GM12878 (cell line): ENCODE results near the gene TP53I11. TPM values are rescaled to one million over a fixed set of nuclear protein-coding genes. Genes with fewer than 3 reads are reported as not detected.

Source experiments
- ATAC-seq: fragments of 200-7000 bp; cut with Tn5 transposase; 3 replicates; pipeline ENCODE4 v1.9.1; 2020; ENCODE audit warnings: mild to moderate bottlenecking, moderate library complexity
- BruUV-seq: library from RNA; stranded (reverse); fragments of 400-500 nt; replicated peaks from 2 replicates; lab custom pipeline; 2021; lab: Mats Ljungman, UMichigan
- CTCF ChIA-PET: fragments of 300-600 bp; sonication (Branson Sonifier 250); formaldehyde crosslinking; extraction: SDS; loops from one replicate; lab custom pipeline; 2021; ENCODE audit warnings: inconsistent platforms; lab: Yijun Ruan, JAX
- POLR2A ChIA-PET: fragments of 350-600 bp; formaldehyde crosslinking; extraction: SDS; loops from one replicate; lab custom pipeline; 2021; ENCODE audit warnings: inconsistent platforms; lab: Charles Lee
- RAD21 ChIA-PET: fragments of 300-600 bp; sonication (Branson Sonifier 250); formaldehyde crosslinking; loops from one replicate; lab custom pipeline; 2023; ENCODE audit warnings: antibody characterized with exemption; ENCODE audit not compliant: unreplicated experiment; lab: Charles Lee
- SMC1A ChIA-PET: fragments of 300-600 bp; sonication (Branson Sonifier 250); formaldehyde crosslinking; loops from one replicate; lab custom pipeline; 2023; ENCODE audit not compliant: unreplicated experiment, uncharacterized antibody; lab: Charles Lee
- DNase-seq: peaks from one replicate; pipeline ENCODE4 v3.0.0-alpha.2; 2011; ENCODE audit warnings: low read depth, low spot score
- FAIRE-seq: peaks from 3 replicates; lab custom pipeline; 2011; peaks lifted over from hg19 to GRCh38; lab: Jason Lieb, UNC
- H2AFZ ChIP-seq: 2 replicates; pipeline ENCODE4 v1.6.0; 2011; ENCODE audit warnings: low read depth, low read length, control low read depth; ENCODE audit not compliant: control insufficient read depth
- H3K27ac ChIP-seq: 2 replicates; pipeline ENCODE4 v1.5.1; 2011; ENCODE audit warnings: control low read depth; ENCODE audit not compliant: control insufficient read depth, insufficient read depth
- H3K27me3 ChIP-seq, 2 experiments: replicated peaks in 1 of 2; 2 replicates each; pipeline versions ENCODE4 v1.6.0 to v1.6.1; 2011; ENCODE audit warnings: low read length in 1 of 2; ENCODE audit not compliant: control insufficient read depth in 2 of 2, insufficient read depth in 2 of 2
- H3K36me3 ChIP-seq, 2 experiments: 2 replicates each; pipeline ENCODE4 v1.5.1; 2011; ENCODE audit warnings: low read length in 1 of 2; ENCODE audit not compliant: control insufficient read depth in 2 of 2, insufficient read depth in 2 of 2
- H3K4me1 ChIP-seq: 2 replicates; pipeline ENCODE4 v1.6.1; 2011; ENCODE audit warnings: mild to moderate bottlenecking, low read length, moderate library complexity, mixed read lengths; ENCODE audit not compliant: control insufficient read depth, insufficient read depth
- H3K4me2 ChIP-seq: 2 replicates; pipeline ENCODE4 v1.6.0; 2011; ENCODE audit warnings: control low read depth; ENCODE audit not compliant: control insufficient read depth, insufficient read depth
- H3K4me3 ChIP-seq: fragments of 200-600 bp; sonication (generic); 2 replicates; pipeline ENCODE4 v1.5.1; 2016
- H3K79me2 ChIP-seq: 2 replicates; pipeline ENCODE4 v1.6.0; 2011; ENCODE audit warnings: low read length; ENCODE audit not compliant: control insufficient read depth, insufficient read depth
- H3K9ac ChIP-seq: 2 replicates; pipeline ENCODE4 v1.8.0; 2011; ENCODE audit warnings: low read length, control low read depth, mixed read lengths; ENCODE audit not compliant: control insufficient read depth, insufficient read depth
- H3K9me3 ChIP-seq: replicated peaks from 3 replicates; pipeline ENCODE4 v1.5.1; 2011; ENCODE audit warnings: mild to moderate bottlenecking, low read length; ENCODE audit not compliant: control insufficient read depth, insufficient read depth
- H4K20me1 ChIP-seq: 2 replicates; pipeline ENCODE4 v1.6.0; 2011; ENCODE audit not compliant: control insufficient read depth, insufficient read depth
- SMAD1 ChIP-seq: fragments of 450-650 bp; IDR thresholded peaks from 2 replicates; pipeline ENCODE4 v1.6.1; 2018; ENCODE audit warnings: mild to moderate bottlenecking, low read depth; ENCODE audit not compliant: partially characterized antibody
- SMARCA5 ChIP-seq: fragments of 450-650 bp; IDR thresholded peaks from 2 replicates; pipeline ENCODE4 v1.6.1; 2017; ENCODE audit warnings: mild to moderate bottlenecking
- SPI1 ChIP-seq: IDR thresholded peaks from 2 replicates; pipeline ENCODE4 v1.6.1; 2011; ENCODE audit warnings: low read depth, mild to moderate bottlenecking, low read length, moderate library complexity, borderline replicate concordance; ENCODE audit not compliant: insufficient read depth
- ZNF622 ChIP-seq: fragments of 450-650 bp; IDR thresholded peaks from 2 replicates; pipeline ENCODE4 v1.6.1; 2017; ENCODE audit warnings: mild to moderate bottlenecking, inconsistent platforms
- WGBS: methylation state at CpG from one replicate; pipeline ENCODE4 v1.1.6; 2016; ENCODE audit warnings: low lambda C conversion rate; ENCODE audit not compliant: insufficient replicate concordance, insufficient coverage; ENCODE audit errors: missing lambda C conversion rate; 5-methylcytosine and 5-hydroxymethylcytosine counted together
- in situ Hi-C: fragments of 300-500 bp; cut with MboI; formaldehyde crosslinking; loops from 9 replicates; pipeline ENCODE4 v1.14.3; 2018; ENCODE audit warnings: mixed read lengths
- intact Hi-C: fragments of 100-400 bp; cut with micrococcal nuclease; formaldehyde crosslinking; loops from one replicate; pipeline ENCODE4 v1.14.2; 2022; ENCODE audit not compliant: unreplicated experiment
- polyA plus RNA-seq, 11 experiments: library from polyadenylated mRNA; depleted of rRNA in 4 of 11; unstranded in 6 of 11; stranded (reverse) in 5 of 11; fragments of >200 nt; fragmentation: Nextera tagmentation in 4 of 11; fragmentation: Illumina TruSeq in 1 of 11; extraction: Ambion mirVana in 4 of 11; extraction: Trizol in 1 of 11; gene quantifications; 1 replicate in 1 of 11; 2 replicates in 10 of 11; pipeline versions ENCODE4 v1.2.1 to v1.2.3, GENCODE V29; 2011 to 2016; ENCODE audit warnings: inconsistent platforms in 2 of 11, missing spikeins in 2 of 11, low read depth in 1 of 11
- total RNA-seq, 4 experiments: library from RNA; depleted of rRNA in 3 of 4; stranded (reverse); fragments of >200 nt in 3 of 4; fragmentation: Illumina TruSeq in 1 of 4; extraction: Trizol in 1 of 4; gene quantifications; 2 replicates each; pipeline versions ENCODE4 v1.2.1 to v1.2.3, GENCODE V29; 2013 to 2021

Gene TP53I11
- total and polyA plus RNA-seq, 10 of the 15 experiments (the other 5 are each of a cell fraction or from before 2014, with no cell fraction given) = 0.03 to 0.28 (median 0.17) TPM; not detected in 3

- intact Hi-C loops (loop anchor here (10.0 kb wide), 2 partner anchors 262 to 632 kb away; no protein-coding TSS in a partner anchor), in situ Hi-C loops (loop anchor here (10.0 kb wide), 1 partner anchor 192 kb away; the partner anchor contains the start of gene TSPAN18)
- FAIRE-seq (no peak), ATAC-seq (no peak), DNase-seq (no peak)
- BruUV-seq = no TSS peak
- Histone ChIP-seq H3K79me2 (no peaks in the 10 kb centered on the region), H3K9ac (no peak overlapping the region), H3K27ac (no peak overlapping the region), H3K4me1 (peaks cover 7% of the 10 kb centered on the region), H3K27me3 (no peaks in the 10 kb centered on the region; a peak in 1 of 4 replicates), H3K4me3 (no peak overlapping the region), H3K36me3 (no peaks in the 10 kb centered on the region), H3K4me2 (peak overlapping the region; percentile 7; the same call in 1 of the 2 replicates), H4K20me1 (no peaks in the 10 kb centered on the region), H2AFZ (no peak overlapping the region), H3K9me3 (no peaks in the 10 kb centered on the region)
- WGBS = 24% methylated on average over 8 of the region's 8 CpGs
- POLR2A ChIA-PET = no interaction called here
- CTCF ChIA-PET = interaction anchor here (0.7 to 1.2 kb wide), 2 partner anchors 11 to 186 kb away, joined by 3 read pairs; no protein-coding TSS in a partner anchor
- RAD21 ChIA-PET = no interaction called here
- SMC1A ChIA-PET = no interaction called here
- TF ChIP-seq SMAD1 = no peak
- TF ChIP-seq SMARCA5 = 0 out of 2 replicates have a peak, but pooled peaks have one; percentile 22
Measured at GRCh38 chr11:44916331-44916730, 34.4 kb downstream of the TP53I11 start.

DNA sequence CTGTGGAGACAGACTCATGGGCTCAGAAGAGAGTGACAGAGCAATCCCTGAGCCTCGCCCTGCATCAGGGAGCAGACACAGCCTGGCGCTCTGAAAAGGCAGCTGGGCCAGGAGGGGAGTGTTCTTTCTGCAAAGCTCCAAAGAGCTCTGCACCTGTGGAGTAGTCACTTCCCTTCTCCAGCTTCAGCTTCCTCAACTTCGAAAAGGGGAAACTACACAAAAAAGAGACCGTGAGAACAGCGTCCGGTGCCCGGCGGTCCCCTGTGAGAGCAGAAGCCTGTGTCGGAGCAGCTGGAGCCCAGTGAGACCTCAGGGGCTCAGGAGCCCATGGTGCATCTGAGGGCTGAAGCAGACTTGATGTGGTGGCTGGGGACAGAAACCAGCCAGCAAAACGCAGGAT, 35.1 kb downstream of the TP53I11 start:
- TF ChIP-seq SPI1 (peak; percentile 39; the same call in 1 of the 2 replicates), ZNF622 (no peak)
- no peaks in the 10 kb centered on the region for H3K36me3 ChIP-seq
- H3K79me2 ChIP-seq = no peaks in the 10 kb centered on the region
- in situ Hi-C loops = loop anchor here (10.0 kb wide), 1 partner anchor 191 kb away; the partner anchor contains the start of gene TSPAN18
- ATAC-seq (no peak), FAIRE-seq (peak; percentile 7), DNase-seq (no peak)
- H3K9ac ChIP-seq = no peak overlapping the region
- no peaks in the 10 kb centered on the region for H3K9me3 ChIP-seq
- no peaks in the 10 kb centered on the region for H4K20me1 ChIP-seq
- no peak overlapping the region for H3K4me2 ChIP-seq
- H2AFZ ChIP-seq = no peak overlapping the region
- SMC1A ChIA-PET = interaction anchor here (0.5 to 1.5 kb wide), 2 partner anchors 53 to 221 kb away, joined by 3 to 4 read pairs; no protein-coding TSS in a partner anchor
- CTCF ChIA-PET = interaction anchor here (0.6 to 1.6 kb wide), 2 partner anchors 107 to 359 kb away, joined by 3 to 6 read pairs; no protein-coding TSS in a partner anchor
- no TSS peak for BruUV-seq
- no peak overlapping the region for H3K4me3 ChIP-seq
- peaks cover 7% of the 10 kb centered on the region for H3K4me1 ChIP-seq
- intact Hi-C loops = loop anchor here (10.0 kb wide), 2 partner anchors 261 to 631 kb away; no protein-coding TSS in a partner anchor
- H3K27me3 ChIP-seq = no peaks in the 10 kb centered on the region; a peak in 1 of 4 replicates
- H3K27ac ChIP-seq = no peak overlapping the region
- POLR2A ChIA-PET = no interaction called here
- RAD21 ChIA-PET = no interaction called here
- WGBS = 40% methylated on average over 10 of the region's 10 CpGs
